Measurements from ENCODE around the gene CDC34. TPM values are rescaled to one million over a fixed set of nuclear protein-coding genes. Genes with fewer than 3 reads are reported as not detected.

CDC34 gene
- total RNA-seq, 1 experiment from 2014 or later: 113 TPM

DNA sequence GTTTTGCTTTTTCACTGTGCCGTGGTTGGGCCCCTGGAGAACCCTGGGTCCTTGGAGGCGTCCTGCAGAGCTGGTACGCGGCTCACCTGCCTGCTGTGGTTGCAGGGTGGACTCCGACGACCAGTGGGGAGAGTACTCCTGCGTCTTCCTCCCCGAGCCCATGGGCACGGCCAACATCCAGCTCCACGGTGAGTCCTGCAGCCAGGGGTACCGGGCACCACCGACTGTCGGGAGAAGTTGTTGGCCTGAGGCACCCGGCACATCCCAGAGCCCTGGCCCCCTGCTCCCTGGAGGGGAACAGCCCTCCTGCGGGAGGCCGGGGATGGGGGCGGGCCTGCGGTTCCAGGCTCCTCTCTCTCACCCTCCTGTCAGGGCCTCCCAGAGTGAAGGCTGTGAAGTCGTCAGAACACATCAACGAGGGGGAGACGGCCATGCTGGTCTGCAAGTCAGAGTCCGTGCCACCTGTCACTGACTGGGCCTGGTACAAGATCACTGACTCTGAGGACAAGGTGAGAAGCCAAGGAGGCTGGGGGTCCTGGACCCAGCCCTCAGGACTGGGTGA, 48.8 kb downstream of the CDC34 start:
- ChIA-PET CTCF (no interaction called here), POLR2A (ENCODE audit: low non-redundant PET) (no interaction called here)
- peaks cover 53% of the 10 kb centered on the region for H3K36me3 ChIP-seq (ENCODE audit: insufficient read depth, low read length, poor library complexity, severe bottlenecking)
- no peak for DNase-seq (ENCODE audit: low spot score)
- no TSS peak for BruUV-seq (replicated peaks)
- intact Hi-C loops (cut with micrococcal nuclease; ENCODE audit: unreplicated experiment): no loop called here
- no peak overlapping the region for H3K4me3 ChIP-seq (ENCODE audit: low read depth, low read length, poor library complexity, severe bottlenecking)
- H3K27ac ChIP-seq (ENCODE audit: low read depth, low read length, poor library complexity, severe bottlenecking): no peak overlapping the region
- H3K27me3 ChIP-seq (replicated peaks; ENCODE audit: insufficient read depth, low read depth, low read length, poor library complexity): no peaks in the 10 kb centered on the region
- TF ChIP-seq EZH2 (IDR thresholded peaks at IDR 0.05; ENCODE audit: borderline replicate concordance, low read depth, low read length, poor library complexity, severe bottlenecking): no peak
- TF ChIP-seq, protein P1, sequence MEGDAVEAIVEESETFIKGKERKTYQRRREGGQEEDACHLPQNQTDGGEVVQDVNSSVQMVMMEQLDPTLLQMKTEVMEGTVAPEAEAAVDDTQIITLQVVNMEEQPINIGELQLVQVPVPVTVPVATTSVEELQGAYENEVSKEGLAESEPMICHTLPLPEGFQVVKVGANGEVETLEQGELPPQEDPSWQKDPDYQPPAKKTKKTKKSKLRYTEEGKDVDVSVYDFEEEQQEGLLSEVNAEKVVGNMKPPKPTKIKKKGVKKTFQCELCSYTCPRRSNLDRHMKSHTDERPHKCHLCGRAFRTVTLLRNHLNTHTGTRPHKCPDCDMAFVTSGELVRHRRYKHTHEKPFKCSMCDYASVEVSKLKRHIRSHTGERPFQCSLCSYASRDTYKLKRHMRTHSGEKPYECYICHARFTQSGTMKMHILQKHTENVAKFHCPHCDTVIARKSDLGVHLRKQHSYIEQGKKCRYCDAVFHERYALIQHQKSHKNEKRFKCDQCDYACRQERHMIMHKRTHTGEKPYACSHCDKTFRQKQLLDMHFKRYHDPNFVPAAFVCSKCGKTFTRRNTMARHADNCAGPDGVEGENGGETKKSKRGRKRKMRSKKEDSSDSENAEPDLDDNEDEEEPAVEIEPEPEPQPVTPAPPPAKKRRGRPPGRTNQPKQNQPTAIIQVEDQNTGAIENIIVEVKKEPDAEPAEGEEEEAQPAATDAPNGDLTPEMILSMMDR (conservative IDR thresholded peaks at IDR 0.05; ENCODE audit: low read depth, low read length): no peak
- no peaks in the 10 kb centered on the region for H3K9me3 ChIP-seq (ENCODE audit: low read depth, low read length, poor library complexity, severe bottlenecking)
- H3K4me1 ChIP-seq (ENCODE audit: insufficient read depth, low read length, poor library complexity, severe bottlenecking): peaks cover 5% of the 10 kb centered on the region

DNA sequence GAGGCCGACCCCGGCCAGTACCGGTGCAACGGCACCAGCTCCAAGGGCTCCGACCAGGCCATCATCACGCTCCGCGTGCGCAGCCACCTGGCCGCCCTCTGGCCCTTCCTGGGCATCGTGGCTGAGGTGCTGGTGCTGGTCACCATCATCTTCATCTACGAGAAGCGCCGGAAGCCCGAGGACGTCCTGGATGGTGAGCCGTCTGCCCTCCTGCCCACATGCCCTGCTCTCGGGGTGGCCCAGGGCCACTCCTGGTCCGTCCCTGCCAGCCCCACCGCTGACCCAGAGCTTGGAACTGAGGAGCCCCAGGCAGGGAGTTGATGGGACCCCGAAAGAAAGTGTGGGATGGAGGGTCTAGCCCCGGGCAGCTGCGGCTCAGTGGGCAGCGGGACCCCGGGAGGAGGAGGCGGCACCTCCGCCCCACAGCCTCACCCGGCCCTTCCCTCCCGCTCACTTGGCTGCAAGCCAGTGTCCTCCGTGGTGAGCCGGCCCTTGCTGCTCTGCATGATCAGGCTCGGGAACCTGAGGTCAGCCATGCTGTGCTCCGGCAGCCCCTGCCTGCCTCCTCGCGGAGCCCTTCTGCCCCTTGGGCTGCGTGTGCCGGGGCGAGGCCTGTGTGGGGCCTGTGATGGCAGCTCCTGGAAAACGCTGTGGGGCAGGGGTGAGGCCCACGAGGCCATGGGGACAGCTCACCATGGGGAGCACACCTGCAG, 50.0 kb downstream of the CDC34 start:
- TF ChIP-seq, protein P1 (conservative IDR thresholded peaks at IDR 0.05; ENCODE audit: low read depth, low read length): no peak
- TF ChIP-seq EZH2 (IDR thresholded peaks at IDR 0.05; ENCODE audit: borderline replicate concordance, low read depth, low read length, poor library complexity, severe bottlenecking): no peak
- Histone ChIP-seq H3K4me3 (ENCODE audit: low read depth, low read length, poor library complexity, severe bottlenecking) (no peak overlapping the region), H3K4me1 (ENCODE audit: insufficient read depth, low read length, poor library complexity, severe bottlenecking) (no peaks in the 10 kb centered on the region), H3K36me3 (ENCODE audit: insufficient read depth, low read length, poor library complexity, severe bottlenecking) (peaks cover 53% of the 10 kb centered on the region), H3K27ac (ENCODE audit: low read depth, low read length, poor library complexity, severe bottlenecking) (no peak overlapping the region), H3K27me3 (replicated peaks; ENCODE audit: insufficient read depth, low read depth, low read length, poor library complexity) (no peaks in the 10 kb centered on the region), H3K9me3 (ENCODE audit: low read depth, low read length, poor library complexity, severe bottlenecking) (no peaks in the 10 kb centered on the region)
- ChIA-PET CTCF (no interaction called here), POLR2A (ENCODE audit: low non-redundant PET) (no interaction called here)
- no peak for DNase-seq (ENCODE audit: low spot score)
- intact Hi-C loops (cut with micrococcal nuclease; ENCODE audit: unreplicated experiment): no loop called here
- no TSS peak for BruUV-seq (replicated peaks)

DNA sequence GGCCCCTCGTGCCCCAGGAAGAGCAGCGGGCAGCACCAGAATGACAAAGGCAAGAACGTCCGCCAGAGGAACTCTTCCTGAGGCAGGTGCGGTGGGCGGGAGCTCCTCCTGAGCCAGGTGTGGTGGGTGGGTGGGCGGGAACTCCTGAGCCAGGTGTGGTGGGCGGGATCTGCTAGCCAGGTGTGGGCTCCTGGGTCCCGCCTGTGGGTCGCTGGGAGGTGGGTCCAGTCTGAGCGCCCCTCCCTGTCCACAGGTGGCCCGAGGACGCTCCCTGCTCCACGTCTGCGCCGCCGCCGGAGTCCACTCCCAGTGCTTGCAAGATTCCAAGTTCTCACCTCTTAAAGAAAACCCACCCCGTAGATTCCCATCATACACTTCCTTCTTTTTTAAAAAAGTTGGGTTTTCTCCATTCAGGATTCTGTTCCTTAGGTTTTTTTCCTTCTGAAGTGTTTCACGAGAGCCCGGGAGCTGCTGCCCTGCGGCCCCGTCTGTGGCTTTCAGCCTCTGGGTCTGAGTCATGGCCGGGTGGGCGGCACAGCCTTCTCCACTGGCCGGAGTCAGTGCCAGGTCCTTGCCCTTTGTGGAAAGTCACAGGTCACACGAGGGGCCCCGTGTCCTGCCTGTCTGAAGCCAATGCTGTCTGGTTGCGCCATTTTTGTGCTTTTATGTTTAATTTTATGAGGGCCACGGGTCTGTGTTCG, 51.1 kb downstream of the CDC34 start:
- TF ChIP-seq EZH2 (IDR thresholded peaks at IDR 0.05; ENCODE audit: borderline replicate concordance, low read depth, low read length, poor library complexity, severe bottlenecking): no peak
- TF ChIP-seq, protein P1 (conservative IDR thresholded peaks at IDR 0.05; ENCODE audit: low read depth, low read length): no peak
- Histone ChIP-seq H3K4me3 (ENCODE audit: low read depth, low read length, poor library complexity, severe bottlenecking) (no peak overlapping the region), H3K4me1 (ENCODE audit: insufficient read depth, low read length, poor library complexity, severe bottlenecking) (no peaks in the 10 kb centered on the region), H3K36me3 (ENCODE audit: insufficient read depth, low read length, poor library complexity, severe bottlenecking) (peaks cover 51% of the 10 kb centered on the region), H3K27me3 (replicated peaks; ENCODE audit: insufficient read depth, low read depth, low read length, poor library complexity) (no peaks in the 10 kb centered on the region), H3K9me3 (ENCODE audit: low read depth, low read length, poor library complexity, severe bottlenecking) (no peaks in the 10 kb centered on the region), H3K27ac (ENCODE audit: low read depth, low read length, poor library complexity, severe bottlenecking) (no peak overlapping the region)
- no peak for DNase-seq (ENCODE audit: low spot score)
- BruUV-seq (replicated peaks): TSS peak; percentile 99
- POLR2A ChIA-PET (ENCODE audit: low non-redundant PET): no interaction called here
- CTCF ChIA-PET: no interaction called here
- intact Hi-C loops (cut with micrococcal nuclease; ENCODE audit: unreplicated experiment): no loop called here

All from A673 (cell line).